ENCODE results near the gene B4GALNT1.
A peak's percentile ranks its signal among the peaks of the same experiment; 100 is the strongest.
"Not testable (repeated sequence)": the region's sequence is repeated elsewhere in the genome, so short reads cannot be mapped to it uniquely, and the experiment has no call there.

Gene B4GALNT1
- 0 to 3.6 (median 0.14) reads per million in 17 experiments for total RNA-seq

DNA sequence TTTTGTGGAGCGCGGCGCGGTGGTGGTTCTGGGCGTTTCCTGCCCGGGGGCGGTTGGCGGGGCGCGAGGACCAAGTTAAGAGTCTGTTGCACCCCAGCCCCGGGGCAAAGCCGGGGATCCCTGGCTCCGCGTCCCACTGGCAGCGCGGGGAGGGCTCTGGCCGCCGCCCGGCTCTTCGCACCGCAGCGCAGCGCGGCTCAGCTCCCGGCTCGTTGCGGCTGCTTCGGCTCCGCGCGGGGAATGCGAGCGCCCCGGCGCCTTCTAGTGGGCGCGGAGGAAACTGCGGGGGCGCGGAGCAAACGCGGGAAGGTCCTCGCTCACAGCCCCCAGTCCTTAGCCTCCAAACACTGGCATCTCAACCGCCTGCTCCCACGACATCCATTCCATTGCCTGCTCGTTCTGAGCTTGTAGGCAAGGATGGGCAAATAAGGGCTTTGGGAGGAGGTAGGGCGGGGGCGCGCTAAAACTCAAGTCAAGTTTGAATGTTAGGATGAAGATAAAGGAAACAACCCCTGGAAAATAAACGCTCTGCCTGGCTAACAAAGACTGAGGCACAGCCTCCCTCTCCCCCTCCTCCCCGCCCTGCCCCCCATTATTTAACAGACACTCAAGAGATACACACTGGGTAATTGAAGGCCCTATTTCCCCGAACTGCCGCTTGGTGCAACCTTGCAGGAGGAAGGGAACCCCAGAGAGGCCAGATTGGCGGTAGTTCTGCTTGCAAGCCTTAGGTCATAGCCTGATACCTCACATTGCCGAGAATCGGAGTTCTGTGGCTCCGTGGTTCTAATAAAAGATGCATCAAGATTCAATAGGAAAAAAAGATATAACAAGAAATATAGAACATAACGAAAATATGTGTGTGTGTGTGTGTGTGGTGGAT lies at the start of gene B4GALNT1:
Gene B4GALNT1, minus strand, starts transcription at position 244 of the 883 bp plus-strand sequence. CDS start 1,069 bp downstream, outside the sequence.
- peak; percentile 54 to 84 (median 70) for DNase-seq

- DNase-seq: no peak
Measured at GRCh38 chr12:57679697-57680096, 46.7 kb upstream of the B4GALNT1 start.

DNA sequence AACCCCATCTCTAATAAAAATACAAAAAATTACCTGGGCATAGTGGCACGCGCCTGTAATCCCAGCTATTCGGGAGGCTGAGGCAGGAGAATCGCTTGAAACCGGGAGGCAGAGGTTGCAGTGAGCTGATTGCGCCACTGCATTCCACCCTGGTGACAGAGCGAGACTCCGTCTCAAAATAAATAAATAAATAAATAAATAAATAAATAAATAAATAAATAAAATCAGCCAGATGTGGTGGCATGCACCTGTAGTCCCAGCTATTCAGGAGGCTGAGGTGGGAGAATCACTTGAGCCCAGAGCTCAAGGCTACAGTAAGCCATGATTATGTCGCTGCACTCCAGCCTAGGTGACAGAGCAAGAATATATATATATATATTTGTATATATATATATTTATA lies 44.9 kb upstream of the B4GALNT1 start:
- DNase-seq: not testable (repeated sequence)

DNA sequence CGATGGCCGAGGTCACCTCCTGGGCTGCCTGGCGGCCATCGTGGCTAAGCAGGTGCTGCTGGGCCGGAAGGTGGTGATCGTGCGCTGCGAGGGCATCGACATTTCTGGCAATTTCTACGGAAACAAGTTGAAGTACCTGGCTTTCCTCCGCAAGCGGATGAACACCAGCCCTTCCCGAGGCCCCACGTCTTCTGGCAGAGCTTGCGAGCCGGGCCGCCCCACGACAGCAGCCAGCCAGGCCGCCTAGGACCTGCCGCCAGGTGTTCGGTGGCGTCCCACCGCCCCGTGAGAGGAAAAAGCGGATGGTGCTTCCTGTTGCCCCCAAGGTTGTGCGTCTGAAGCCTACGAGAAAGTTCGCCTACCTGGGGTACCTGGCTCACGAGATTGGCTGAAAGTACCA lies 41.7 kb upstream of the B4GALNT1 start:
- no peak for DNase-seq

GRCh38 chr12:57672801-57673200 lies 39.8 kb upstream of the B4GALNT1 start:
- no peak for DNase-seq

- DNase-seq: not testable (repeated sequence)
Measured at GRCh38 chr12:57671811-57672210, 38.8 kb upstream of the B4GALNT1 start.

DNA sequence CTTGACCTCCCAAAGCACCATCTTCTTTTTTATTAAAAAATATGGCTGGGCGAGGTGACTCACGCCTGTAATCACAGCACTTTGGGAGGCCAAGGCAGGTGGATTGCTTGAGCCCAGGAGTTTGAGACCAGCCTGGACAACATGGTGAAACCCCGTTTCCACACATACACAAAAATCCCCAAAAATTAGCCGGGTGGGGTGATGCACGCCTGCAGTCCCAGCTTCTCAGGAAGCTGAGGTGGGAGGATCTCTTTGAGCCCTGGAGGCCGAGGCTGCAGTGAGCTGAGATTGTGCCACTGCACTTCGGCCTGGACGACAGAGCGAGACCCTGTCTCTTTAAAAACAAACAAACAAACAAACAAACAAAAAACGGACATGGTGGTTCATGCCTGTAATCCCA lies 36.7 kb upstream of the B4GALNT1 start:
- DNase-seq: not testable (repeated sequence)

DNA sequence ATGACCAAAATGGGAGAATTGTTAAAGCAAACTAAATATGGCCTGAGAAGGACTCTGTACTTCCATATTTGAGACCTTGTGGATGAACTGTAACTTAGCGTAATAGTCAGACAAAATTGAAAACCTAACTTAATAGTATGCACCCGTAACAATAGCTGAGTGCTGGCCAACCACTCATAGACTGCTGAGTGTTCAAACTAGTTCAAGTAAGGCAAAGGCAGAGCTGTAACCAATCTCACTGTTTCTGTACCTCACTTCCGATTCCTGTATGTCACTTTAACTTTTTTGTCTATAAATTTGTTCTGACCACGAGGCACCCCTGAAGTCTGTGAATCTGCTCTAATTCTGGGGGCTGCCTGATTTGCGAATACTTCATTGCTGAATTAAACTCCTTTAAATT lies 33.9 kb upstream of the B4GALNT1 start:
- no peak for DNase-seq

DNA sequence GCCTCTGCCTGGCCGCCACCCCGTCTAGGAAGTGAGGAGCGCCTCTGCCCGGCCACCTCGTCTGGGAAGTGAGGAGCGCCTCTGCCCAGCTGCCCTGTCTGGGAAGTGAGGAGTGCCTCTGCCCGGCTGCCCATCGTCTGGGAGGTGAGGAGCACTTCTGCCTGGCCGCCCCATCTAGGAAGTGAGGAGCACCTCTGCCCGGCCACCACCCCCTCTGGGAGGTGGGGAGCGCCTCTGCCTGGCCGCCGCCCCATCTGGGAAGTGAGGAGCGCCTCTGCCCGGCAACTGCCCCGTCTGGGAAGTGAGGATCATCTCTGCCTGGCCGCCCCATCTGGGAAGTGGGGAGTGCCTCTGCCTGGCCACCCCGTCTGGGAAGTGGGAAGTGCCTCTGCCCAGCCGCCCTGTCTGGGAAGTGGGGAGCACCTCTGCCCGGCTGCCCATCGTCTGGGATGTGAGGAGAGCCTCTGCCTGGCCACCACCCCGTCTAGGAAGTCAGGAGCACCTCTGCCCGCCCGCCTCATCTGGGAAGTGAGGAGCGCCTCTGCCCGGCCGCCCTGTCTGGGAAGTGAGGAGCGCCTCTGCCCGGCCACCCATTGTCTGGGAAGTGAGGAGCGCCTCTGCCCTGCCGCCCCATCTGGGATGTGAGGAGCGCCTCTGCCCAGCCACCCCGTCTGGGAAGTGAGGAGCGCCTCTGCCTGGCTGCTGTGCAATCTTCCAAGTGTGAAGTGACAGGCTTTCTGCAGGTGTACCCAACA lies 32.2 kb upstream of the B4GALNT1 start:
- DNase-seq: not testable (repeated sequence)

DNA sequence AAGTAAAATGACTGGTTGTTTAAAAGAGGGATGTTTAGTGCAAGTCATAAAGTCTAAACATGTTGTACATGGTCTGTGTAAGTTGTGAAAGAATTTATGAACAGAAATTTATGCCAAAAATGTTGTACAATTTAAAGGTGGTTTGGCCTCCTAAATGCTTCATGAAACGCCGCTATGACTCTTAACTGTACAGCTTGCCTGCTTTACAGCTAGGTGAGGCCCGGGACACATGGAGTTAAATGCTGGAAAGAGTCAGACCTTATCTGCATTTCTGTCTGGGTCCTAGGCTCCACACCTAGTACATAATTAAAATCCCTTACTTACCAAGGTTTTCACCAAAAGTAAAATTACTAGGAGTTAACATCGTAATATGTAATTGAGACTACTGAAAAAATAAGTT lies 28.4 kb upstream of the B4GALNT1 start:
- DNase-seq: no peak

- no peak for DNase-seq
Measured at GRCh38 chr12:57658890-57659289, 25.9 kb upstream of the B4GALNT1 start.

- DNase-seq: no peak
Measured at GRCh38 chr12:57657744-57658143, 24.7 kb upstream of the B4GALNT1 start.

DNA sequence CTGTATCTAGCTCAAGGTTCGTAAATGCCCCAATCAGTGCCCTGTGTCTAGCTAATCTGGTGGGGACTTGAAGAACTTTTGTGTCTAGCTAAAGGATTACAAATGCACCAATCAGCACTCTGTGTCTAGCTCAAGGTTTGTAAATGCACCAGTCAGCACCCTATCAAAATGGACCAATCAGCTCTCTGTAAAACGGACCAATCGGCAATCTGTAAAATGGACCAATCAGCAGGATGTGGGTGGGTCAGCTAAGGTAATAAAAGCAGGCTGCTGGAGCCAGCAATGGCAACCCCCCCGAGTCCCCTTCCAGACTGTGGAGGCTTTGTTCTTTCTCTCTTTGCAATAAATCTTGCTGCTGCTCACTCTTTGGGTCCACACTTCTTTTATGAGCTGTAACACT lies 23.4 kb upstream of the B4GALNT1 start:
- not testable (repeated sequence) for DNase-seq

DNA sequence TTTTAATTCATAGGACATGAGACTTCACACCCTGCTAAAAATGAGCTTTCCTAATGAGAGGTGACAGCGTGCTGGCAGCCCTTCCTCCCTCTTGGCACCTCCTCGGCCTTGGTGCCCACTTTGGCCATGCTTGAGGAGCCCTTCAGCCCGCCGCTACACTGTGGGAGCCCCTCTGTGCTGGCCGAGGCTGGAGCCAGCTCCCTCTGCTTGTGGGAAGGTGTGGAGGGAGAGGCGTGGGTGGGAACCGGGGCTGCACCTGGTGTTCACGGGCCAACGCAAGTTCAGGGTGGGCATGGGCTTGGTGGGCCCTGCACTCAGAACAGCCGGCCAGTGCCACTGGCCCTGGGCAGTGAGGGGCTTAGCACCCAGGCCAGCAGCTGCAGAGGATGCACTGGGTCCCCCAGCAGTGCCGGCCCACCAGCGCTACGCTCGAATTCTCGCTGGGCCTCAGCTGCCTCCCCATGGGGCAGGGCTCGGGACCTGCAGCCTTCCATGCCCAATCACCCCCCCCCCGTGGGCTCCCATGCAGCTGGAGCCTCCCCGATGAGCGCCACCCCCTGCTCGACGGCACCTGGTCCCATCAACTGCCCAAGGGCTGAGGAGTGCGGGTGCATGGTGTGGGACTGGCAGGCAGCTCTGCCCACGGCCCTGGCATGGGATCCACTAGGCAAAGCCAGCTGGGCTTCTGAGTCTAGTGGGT lies 22.7 kb upstream of the B4GALNT1 start:
- no peak for DNase-seq

DNA sequence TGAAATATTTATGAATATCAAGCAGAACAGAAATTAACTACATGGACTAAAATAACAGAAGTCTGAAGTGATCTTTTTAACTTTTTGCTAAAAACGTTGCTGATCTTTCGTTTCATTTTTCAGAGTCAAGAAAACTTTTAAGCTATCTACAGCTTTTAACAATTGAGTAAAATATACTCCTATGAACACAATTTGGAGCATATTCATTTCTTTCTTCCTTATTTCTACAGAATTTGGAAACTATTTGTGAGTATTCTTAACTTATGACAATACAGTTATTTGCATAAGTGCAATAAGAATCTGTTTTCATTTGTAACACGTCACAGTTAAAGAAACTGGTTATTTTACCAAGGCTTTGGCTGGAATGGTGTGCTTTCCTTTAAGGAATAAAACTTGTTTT lies 21.0 kb upstream of the B4GALNT1 start:
- no peak for DNase-seq

GRCh38 chr12:57646659-57647049 lies 13.7 kb upstream of the B4GALNT1 start:
- DNase-seq: not testable (repeated sequence)

GRCh38 chr12:57645990-57646658 lies 13.1 kb upstream of the B4GALNT1 start:
- not testable (repeated sequence) for DNase-seq

- DNase-seq: no peak
Measured at GRCh38 chr12:57641699-57642442, 8.9 kb upstream of the B4GALNT1 start.

- no peak for DNase-seq
Measured at GRCh38 chr12:57640175-57641042, 7.4 kb upstream of the B4GALNT1 start.

DNA sequence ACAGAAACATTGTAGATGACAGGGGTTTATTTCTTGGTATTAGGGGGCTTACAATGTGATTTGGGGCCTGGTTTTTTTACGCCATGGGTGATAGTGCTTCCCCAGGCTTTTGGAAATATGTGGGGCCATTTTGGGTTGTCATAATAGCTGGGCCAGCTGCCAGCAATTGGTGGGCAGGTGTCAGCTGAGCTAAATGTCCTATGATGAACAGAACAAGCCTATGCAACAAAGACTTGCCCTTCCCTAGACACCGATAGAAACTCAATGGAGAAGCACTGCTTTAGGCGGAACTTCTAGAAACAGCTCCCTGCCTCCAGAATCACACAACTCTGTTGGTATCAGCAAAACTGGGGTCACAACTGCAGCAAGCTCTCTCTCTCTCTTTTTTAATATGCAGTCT lies 5.1 kb upstream of the B4GALNT1 start:
- no peak for DNase-seq

DNA sequence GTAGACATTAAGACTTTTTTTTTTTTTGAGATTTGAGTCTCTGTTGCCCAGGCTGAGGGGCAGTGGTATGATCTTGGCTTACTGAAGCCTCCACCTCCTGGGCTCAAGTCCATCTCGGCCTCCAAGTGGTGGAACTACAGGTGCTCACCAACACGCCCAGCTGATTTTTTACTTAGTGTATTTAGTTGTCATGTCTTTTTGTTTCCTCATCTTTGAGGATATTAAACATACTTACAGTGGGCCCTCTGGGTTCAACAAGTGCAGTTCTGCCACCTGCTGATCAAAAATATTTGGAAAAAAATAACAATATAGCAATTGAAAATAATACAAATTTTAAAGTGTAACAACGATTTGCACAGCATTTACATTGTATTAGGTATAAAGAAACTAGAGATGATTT lies 4.4 kb upstream of the B4GALNT1 start:
- peak in 1 of 4 experiments; percentile 16 for DNase-seq
